Right lobe of liver (tissue), 4 donors: ENCODE measurements around the gene FUT2.

ENCODE experiments used
- POLR2A ChIP-seq: fragments of 450-650 bp; IDR thresholded peaks from one replicate; pipeline ENCODE4 v1.6.1; 2017; ENCODE audit warnings: antibody characterized with exemption, mild to moderate bottlenecking
- TF ChIP-seq, protein P1 (sequence below), 4 donors: fragments of 200-600 bp in 3 of 4; fragments of 450-650 bp in 1 of 4; IDR thresholded peaks; one replicate each; pipeline versions ENCODE4 v1.5.1 to v1.8.0; 2016 to 2022; ENCODE audit warnings: antibody characterized with exemption in 4 of 4, mild to moderate bottlenecking in 2 of 4
- donor health status: DM: no; HTN: no; CAD: no.
- donor health status: DM: no; HTN: no; CAD: no.
- donor health status: DM: no; HTN: yes; CAD: no.

DNA sequence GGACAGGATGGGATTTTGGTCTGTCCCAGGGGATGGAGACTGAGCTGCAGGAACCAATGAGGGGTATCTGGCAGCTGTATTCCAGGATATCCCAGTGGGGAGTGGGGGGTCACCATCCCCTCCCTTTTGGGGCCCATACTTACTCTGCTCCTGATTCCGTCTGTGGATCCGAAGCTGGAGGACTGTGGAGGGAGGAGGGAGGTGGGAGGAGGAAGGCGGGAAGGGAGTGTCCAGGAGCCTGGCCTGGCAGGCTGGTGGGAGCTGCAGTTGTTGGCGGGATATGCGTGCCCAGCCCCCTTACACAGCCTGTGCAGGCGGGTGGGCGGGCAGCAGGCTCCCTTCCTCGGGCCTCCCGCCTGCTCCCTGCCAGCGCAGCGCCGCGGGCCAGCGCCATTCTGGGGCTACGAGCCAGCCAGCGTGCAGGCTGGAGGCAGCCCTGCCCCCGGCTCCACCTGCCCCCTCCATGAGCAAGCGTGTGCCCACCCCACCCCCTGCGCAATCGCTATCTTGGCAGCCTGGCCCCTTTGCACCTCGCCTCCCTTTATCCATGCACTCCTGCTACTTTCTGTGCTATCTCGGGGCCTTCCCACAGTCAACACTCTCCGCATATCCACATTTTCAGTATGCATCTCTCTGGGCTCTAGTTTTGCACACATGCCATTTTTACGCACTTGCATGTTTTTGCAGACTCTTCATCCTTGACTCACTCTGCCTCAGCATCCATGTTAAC is 21.0 kb downstream of the FUT2 start:
- TF ChIP-seq, protein P1, sequence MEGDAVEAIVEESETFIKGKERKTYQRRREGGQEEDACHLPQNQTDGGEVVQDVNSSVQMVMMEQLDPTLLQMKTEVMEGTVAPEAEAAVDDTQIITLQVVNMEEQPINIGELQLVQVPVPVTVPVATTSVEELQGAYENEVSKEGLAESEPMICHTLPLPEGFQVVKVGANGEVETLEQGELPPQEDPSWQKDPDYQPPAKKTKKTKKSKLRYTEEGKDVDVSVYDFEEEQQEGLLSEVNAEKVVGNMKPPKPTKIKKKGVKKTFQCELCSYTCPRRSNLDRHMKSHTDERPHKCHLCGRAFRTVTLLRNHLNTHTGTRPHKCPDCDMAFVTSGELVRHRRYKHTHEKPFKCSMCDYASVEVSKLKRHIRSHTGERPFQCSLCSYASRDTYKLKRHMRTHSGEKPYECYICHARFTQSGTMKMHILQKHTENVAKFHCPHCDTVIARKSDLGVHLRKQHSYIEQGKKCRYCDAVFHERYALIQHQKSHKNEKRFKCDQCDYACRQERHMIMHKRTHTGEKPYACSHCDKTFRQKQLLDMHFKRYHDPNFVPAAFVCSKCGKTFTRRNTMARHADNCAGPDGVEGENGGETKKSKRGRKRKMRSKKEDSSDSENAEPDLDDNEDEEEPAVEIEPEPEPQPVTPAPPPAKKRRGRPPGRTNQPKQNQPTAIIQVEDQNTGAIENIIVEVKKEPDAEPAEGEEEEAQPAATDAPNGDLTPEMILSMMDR (IDR thresholded peaks at IDR 0.05), result no peak
- TF ChIP-seq POLR2A, result no peak
